H1 (cell line): ENCODE data around the gene EYA2. TPM values are rescaled to one million over a fixed set of nuclear protein-coding genes. Genes with fewer than 3 reads are reported as not detected.

ENCODE experiments used
- BACH1 ChIP-seq: IDR thresholded peaks from 2 replicates; pipeline ENCODE4 v1.6.1; 2012; ENCODE audit warnings: low read length, improper control_type of control experiment
- CHD7 ChIP-seq: fragments of 300-600 bp; sonication (generic); IDR thresholded peaks from 2 replicates; pipeline ENCODE4 v1.7.1; 2012; ENCODE audit warnings: low read length, moderate library complexity, mild to moderate bottlenecking, inconsistent platforms; ENCODE audit not compliant: insufficient replicate concordance
- EGR1 ChIP-seq: IDR thresholded peaks from 2 replicates; pipeline ENCODE4 v1.6.1; 2011; ENCODE audit warnings: low read depth, low read length, borderline replicate concordance
- EZH2 ChIP-seq: fragments of 200-600 bp; sonication (generic); IDR thresholded peaks from 2 replicates; pipeline ENCODE4 v1.7.1; 2012; ENCODE audit warnings: low read depth, mild to moderate bottlenecking, moderate library complexity, low read length, inconsistent platforms; ENCODE audit not compliant: severe bottlenecking
- KDM1A ChIP-seq: fragments of 200-600, 300-600 bp; sonication (generic); IDR thresholded peaks from 2 replicates; pipeline ENCODE4 v1.7.1; 2016; ENCODE audit warnings: mild to moderate bottlenecking, low read length, borderline replicate concordance
- KDM5A ChIP-seq: fragments of 200-600 bp; IDR thresholded peaks from 2 replicates; pipeline ENCODE4 v1.7.1; 2012; ENCODE audit warnings: mild to moderate bottlenecking, low read length, inconsistent platforms, mixed read lengths
- PHF8 ChIP-seq: fragments of 200-600 bp; sonication (generic); conservative IDR thresholded peaks from 2 replicates; pipeline ENCODE4 v1.7.1; 2012; ENCODE audit warnings: low read depth, mild to moderate bottlenecking, inconsistent platforms, low read length, moderate library complexity
- RAD21 ChIP-seq, 2 experiments: IDR thresholded peaks in 1 of 2; conservative IDR thresholded peaks in 1 of 2; 2 replicates each; pipeline ENCODE4 v1.6.1; 2011; ENCODE audit warnings: low read depth in 2 of 2, low read length in 2 of 2, improper control_type of control experiment in 1 of 2, inconsistent platforms in 1 of 2, mild to moderate bottlenecking in 1 of 2, moderate library complexity in 1 of 2
- RBBP5 ChIP-seq: IDR thresholded peaks from 2 replicates; pipeline ENCODE4 v1.7.1; 2012; ENCODE audit warnings: low read depth, mild to moderate bottlenecking, inconsistent platforms, low read length, moderate library complexity, borderline replicate concordance
- SIN3A ChIP-seq, 2 experiments: IDR thresholded peaks in 1 of 2; conservative IDR thresholded peaks in 1 of 2; 2 replicates each; pipeline ENCODE4 v1.6.1; 2011 to 2012; ENCODE audit warnings: low read length in 2 of 2, improper control_type of control experiment in 1 of 2, low read depth in 1 of 2, mild to moderate bottlenecking in 1 of 2
- TBP ChIP-seq: IDR thresholded peaks from 2 replicates; pipeline ENCODE4 v1.6.1; 2011; ENCODE audit warnings: low read depth, low read length, improper control_type of control experiment
- polyA plus RNA-seq, 7 experiments: library from polyadenylated mRNA; depleted of rRNA in 3 of 7; stranded (reverse) in 5 of 7; unstranded in 2 of 7; fragments of >200 nt in 5 of 7; fragments of 200-250 nt in 2 of 7; gene quantifications; 1 replicate in 5 of 7; 2 replicates in 1 of 7; 4 replicates in 1 of 7; pipeline versions ENCODE4 v1.2.1 to v1.2.3, GENCODE V29; 2011 to 2013; ENCODE audit warnings: missing spikeins in 2 of 7, mixed read lengths in 2 of 7
- total RNA-seq: library from RNA; stranded (reverse); fragmentation: NEBNext Ultra II Directional; extraction: Animal tissue kit (Norgen Biotek cat#: 25700); gene quantifications from 2 replicates; pipeline ENCODE4 v1.2.1, GENCODE V29; 2021

EYA2 gene
- total and polyA plus RNA-seq, 2 of the 8 experiments (the other 6 are each of a cell fraction or from before 2014, with no cell fraction given): 1.6 to 1.7 TPM

GRCh38 chr20:46981184-46981583, 86.5 kb downstream of the EYA2 start (continued):
- no peak for TF ChIP-seq CHD7
- TF ChIP-seq EGR1: no peak
- no peak for TF ChIP-seq RAD21 (IDR thresholded peaks at IDR 0.05 in 1 of 2, conservative IDR thresholded peaks at IDR 0.05 in 1 of 2; ENCODE audit: low read depth in 2 of 2, low read length in 2 of 2)
- TF ChIP-seq EZH2: no peak
- no peak for TF ChIP-seq RBBP5
- no peak for TF ChIP-seq BACH1
- TF ChIP-seq TBP: no peak
- no peak for TF ChIP-seq PHF8
- TF ChIP-seq KDM5A: no peak
- TF ChIP-seq KDM1A: no peak
- no peak for TF ChIP-seq SIN3A (conservative IDR thresholded peaks at IDR 0.05 in 1 of 2, IDR thresholded peaks at IDR 0.05 in 1 of 2; ENCODE audit: low read depth in 1 of 2, low read length in 2 of 2)
